GM20000 (cell line): ENCODE data around the gene GSK3A.

Experiments used
- DNase-seq: peaks from one replicate; pipeline ENCODE4 v3.0.0; 2012; ENCODE audit warnings: low spot score
- TF ChIP-seq, protein P1 (sequence below): IDR thresholded peaks from 2 replicates; pipeline ENCODE4 v1.5.1; 2012; ENCODE audit warnings: mild to moderate bottlenecking, control low read depth; ENCODE audit errors: extremely low read depth, missing control alignments

GSK3A gene

GRCh38 chr19:42252365-42253244 lies 10.2 kb upstream of the GSK3A start:
- TF ChIP-seq, protein P1, sequence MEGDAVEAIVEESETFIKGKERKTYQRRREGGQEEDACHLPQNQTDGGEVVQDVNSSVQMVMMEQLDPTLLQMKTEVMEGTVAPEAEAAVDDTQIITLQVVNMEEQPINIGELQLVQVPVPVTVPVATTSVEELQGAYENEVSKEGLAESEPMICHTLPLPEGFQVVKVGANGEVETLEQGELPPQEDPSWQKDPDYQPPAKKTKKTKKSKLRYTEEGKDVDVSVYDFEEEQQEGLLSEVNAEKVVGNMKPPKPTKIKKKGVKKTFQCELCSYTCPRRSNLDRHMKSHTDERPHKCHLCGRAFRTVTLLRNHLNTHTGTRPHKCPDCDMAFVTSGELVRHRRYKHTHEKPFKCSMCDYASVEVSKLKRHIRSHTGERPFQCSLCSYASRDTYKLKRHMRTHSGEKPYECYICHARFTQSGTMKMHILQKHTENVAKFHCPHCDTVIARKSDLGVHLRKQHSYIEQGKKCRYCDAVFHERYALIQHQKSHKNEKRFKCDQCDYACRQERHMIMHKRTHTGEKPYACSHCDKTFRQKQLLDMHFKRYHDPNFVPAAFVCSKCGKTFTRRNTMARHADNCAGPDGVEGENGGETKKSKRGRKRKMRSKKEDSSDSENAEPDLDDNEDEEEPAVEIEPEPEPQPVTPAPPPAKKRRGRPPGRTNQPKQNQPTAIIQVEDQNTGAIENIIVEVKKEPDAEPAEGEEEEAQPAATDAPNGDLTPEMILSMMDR = no peak
- no peak for DNase-seq

GRCh38 chr19:42251572-42252358 lies 9.4 kb upstream of the GSK3A start:
- no peak for DNase-seq
- TF ChIP-seq, protein P1 = no peak

GRCh38 chr19:42250666-42251531 lies 8.5 kb upstream of the GSK3A start:
- no peak for DNase-seq
- TF ChIP-seq, protein P1 = no peak

DNA sequence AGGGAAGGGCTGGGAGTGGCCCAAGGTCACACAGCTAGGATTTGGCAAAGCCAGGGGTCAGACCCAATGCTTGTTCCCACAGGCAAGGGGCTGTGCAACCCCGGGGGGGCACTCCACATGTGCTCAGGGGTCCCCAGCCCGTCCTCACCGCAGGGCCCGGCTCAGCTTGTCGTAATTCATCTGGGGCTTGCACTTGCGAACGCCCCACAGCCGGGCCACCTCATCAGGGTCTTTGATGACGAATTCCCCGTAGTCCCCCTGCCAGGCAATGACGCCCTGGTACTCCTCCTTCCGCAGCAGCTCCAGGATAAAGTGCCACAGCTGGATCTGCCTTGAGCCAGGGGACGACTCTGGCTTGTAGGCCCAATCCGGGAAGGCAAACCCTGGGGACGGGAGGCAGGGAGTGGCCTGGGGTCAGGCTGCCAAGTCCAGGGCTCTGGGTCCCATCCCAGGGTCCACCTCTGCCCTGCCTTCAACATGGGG lies 7.8 kb upstream of the GSK3A start:
- no peak for DNase-seq
- TF ChIP-seq, protein P1 = no peak

- DNase-seq = no peak
- TF ChIP-seq, protein P1 = no peak
Measured at GRCh38 chr19:42249769-42250168, 7.4 kb upstream of the GSK3A start.

GRCh38 chr19:42249149-42249750 lies 6.8 kb upstream of the GSK3A start:
- TF ChIP-seq, protein P1 = no peak
- DNase-seq = no peak
